ENCODE data around the gene KLF8. TPM values are rescaled to one million over a fixed set of nuclear protein-coding genes. Genes with fewer than 3 reads are reported as not detected.

The KLF8 gene
- total and polyA plus RNA-seq, 12 donors = 0.91 to 5.9 (median 2.4) TPM

GRCh38 chrX:56289449-56289848, 57.3 kb downstream of the KLF8 start:
- no peak overlapping the region for H3K4me3 ChIP-seq
- peaks cover 0 to 5% (median 0%) of the 10 kb centered on the region in 7 donors for H3K27me3 ChIP-seq
- H3K4me1 ChIP-seq = no peaks in the 10 kb centered on the region
- DNase-seq = no peak
- peaks cover 0 to 6% (median 0%) of the 10 kb centered on the region in 11 donors for H3K9me3 ChIP-seq
- ATAC-seq = no peak
- TF ChIP-seq, protein P1, sequence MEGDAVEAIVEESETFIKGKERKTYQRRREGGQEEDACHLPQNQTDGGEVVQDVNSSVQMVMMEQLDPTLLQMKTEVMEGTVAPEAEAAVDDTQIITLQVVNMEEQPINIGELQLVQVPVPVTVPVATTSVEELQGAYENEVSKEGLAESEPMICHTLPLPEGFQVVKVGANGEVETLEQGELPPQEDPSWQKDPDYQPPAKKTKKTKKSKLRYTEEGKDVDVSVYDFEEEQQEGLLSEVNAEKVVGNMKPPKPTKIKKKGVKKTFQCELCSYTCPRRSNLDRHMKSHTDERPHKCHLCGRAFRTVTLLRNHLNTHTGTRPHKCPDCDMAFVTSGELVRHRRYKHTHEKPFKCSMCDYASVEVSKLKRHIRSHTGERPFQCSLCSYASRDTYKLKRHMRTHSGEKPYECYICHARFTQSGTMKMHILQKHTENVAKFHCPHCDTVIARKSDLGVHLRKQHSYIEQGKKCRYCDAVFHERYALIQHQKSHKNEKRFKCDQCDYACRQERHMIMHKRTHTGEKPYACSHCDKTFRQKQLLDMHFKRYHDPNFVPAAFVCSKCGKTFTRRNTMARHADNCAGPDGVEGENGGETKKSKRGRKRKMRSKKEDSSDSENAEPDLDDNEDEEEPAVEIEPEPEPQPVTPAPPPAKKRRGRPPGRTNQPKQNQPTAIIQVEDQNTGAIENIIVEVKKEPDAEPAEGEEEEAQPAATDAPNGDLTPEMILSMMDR (IDR thresholded peaks at IDR 0.05) = no peak
- H3K36me3 ChIP-seq = peaks cover 0 to 55% (median 0%) of the 10 kb centered on the region in 9 donors
- WGBS, 2 donors = 93 to 95% methylated on average over 1 of the region's 1 CpG
- intact Hi-C loops (cut with DNase I) = loop anchor here in 1 of 10 donors (10.0 kb wide), 1 partner anchor 435 kb away; the partner anchor contains the start of gene NBDY
- H3K27ac ChIP-seq = no peak overlapping the region

- ATAC-seq (no peak), DNase-seq (no peak)
- H3K27ac ChIP-seq = no peak overlapping the region
- H3K27me3 ChIP-seq = peaks cover 0 to 8% (median 0%) of the 10 kb centered on the region in 7 donors
- TF ChIP-seq, protein P1 (IDR thresholded peaks at IDR 0.05) = no peak
- H3K4me3 ChIP-seq = no peak overlapping the region
- H3K36me3 ChIP-seq = no peaks in the 10 kb centered on the region
- 78 to 87% methylated on average over 1 of the region's 1 CpG for WGBS, 2 donors
- H3K4me1 ChIP-seq = no peaks in the 10 kb centered on the region
- peaks cover 0 to 25% (median 0%) of the 10 kb centered on the region in 11 donors for H3K9me3 ChIP-seq
- intact Hi-C loops (cut with DNase I) = no loop called here
Measured at GRCh38 chrX:56308726-56309125, 76.6 kb downstream of the KLF8 start.

GRCh38 chrX:56309881-56310280, 77.7 kb downstream of the KLF8 start:
- no peak overlapping the region for H3K27ac ChIP-seq
- H3K4me1 ChIP-seq = no peaks in the 10 kb centered on the region
- no peaks in the 10 kb centered on the region for H3K36me3 ChIP-seq
- WGBS, 2 donors = 82% methylated on average over 4 of the region's 4 CpGs
- intact Hi-C loops (cut with DNase I) = no loop called here
- no peak for ATAC-seq
- peaks cover 0 to 8% (median 0%) of the 10 kb centered on the region in 7 donors for H3K27me3 ChIP-seq
- H3K9me3 ChIP-seq = peaks cover 0 to 25% (median 0%) of the 10 kb centered on the region in 11 donors
- no peak overlapping the region for H3K4me3 ChIP-seq
- TF ChIP-seq, protein P1 (IDR thresholded peaks at IDR 0.05) = no peak
- DNase-seq = no peak

- H3K9me3 ChIP-seq = peaks cover 0 to 25% (median 0%) of the 10 kb centered on the region in 11 donors
- DNase-seq (no peak), ATAC-seq (no peak)
- H3K27ac ChIP-seq = no peak overlapping the region
- 100% methylated on average over 2 of the region's 2 CpGs for WGBS, 2 donors
- no peaks in the 10 kb centered on the region for H3K36me3 ChIP-seq
- intact Hi-C loops (cut with DNase I) = no loop called here
- TF ChIP-seq, protein P1 (IDR thresholded peaks at IDR 0.05) = no peak
- H3K4me1 ChIP-seq = no peaks in the 10 kb centered on the region
- H3K27me3 ChIP-seq = peaks cover 0 to 8% (median 0%) of the 10 kb centered on the region in 7 donors
- H3K4me3 ChIP-seq = no peak overlapping the region
Measured at GRCh38 chrX:56310581-56310980, 78.4 kb downstream of the KLF8 start.
